Right atrium auricular region (tissue), 2 donors: Measurements from ENCODE around the gene ZC3H13. TPM values are rescaled to one million over a fixed set of nuclear protein-coding genes. Genes with fewer than 3 reads are reported as not detected.

Experiments
- DNase-seq: peaks from one replicate; pipeline ENCODE4 v3.0.0-alpha.2; 2019; ENCODE audit warnings: low spot score
- H3K27ac ChIP-seq, 2 donors: fragments of 200-600 bp; sonication (generic); 1 replicate in 1 of 2; 2 replicates in 1 of 2; pipeline ENCODE4 v1.5.1; 2016 to 2019
- H3K27me3 ChIP-seq, 2 donors: fragments of 200-600 bp; sonication (generic); one replicate each; pipeline versions ENCODE4 v1.5.1 to v1.6.0; 2017 to 2019
- H3K36me3 ChIP-seq: fragments of 200-600 bp; sonication (generic); one replicate; pipeline ENCODE4 v1.5.1; 2016
- H3K4me1 ChIP-seq, 2 donors: fragments of 200-600 bp; sonication (generic); one replicate each; pipeline versions ENCODE4 v1.5.1 to v1.6.0; 2017 to 2019
- H3K4me3 ChIP-seq, 2 donors: fragments of 200-600 bp; sonication (generic); 1 replicate in 1 of 2; 2 replicates in 1 of 2; pipeline ENCODE4 v1.5.1; 2017 to 2019; ENCODE audit warnings: mild to moderate bottlenecking in 1 of 2, moderate library complexity in 1 of 2
- H3K9me3 ChIP-seq, 2 donors: fragments of 200-600 bp; sonication (generic); one replicate each; pipeline ENCODE4 v1.5.1; 2019
- total RNA-seq, 2 donors: library from RNA; depleted of rRNA; stranded (reverse); fragments of >200 nt; gene quantifications; one replicate each; pipeline ENCODE4 v1.1.0, GENCODE V29; 2016
- TF ChIP-seq, protein P1 (sequence below), 2 donors: fragments of 200-600 bp; sonication (generic); IDR thresholded peaks; one replicate each; pipeline ENCODE4 v1.5.1; 2019; ENCODE audit warnings: antibody characterized with exemption in 2 of 2

Gene ZC3H13
- total RNA-seq, 2 donors from 2014 or later, result 18.2 to 21.0 TPM

DNA sequence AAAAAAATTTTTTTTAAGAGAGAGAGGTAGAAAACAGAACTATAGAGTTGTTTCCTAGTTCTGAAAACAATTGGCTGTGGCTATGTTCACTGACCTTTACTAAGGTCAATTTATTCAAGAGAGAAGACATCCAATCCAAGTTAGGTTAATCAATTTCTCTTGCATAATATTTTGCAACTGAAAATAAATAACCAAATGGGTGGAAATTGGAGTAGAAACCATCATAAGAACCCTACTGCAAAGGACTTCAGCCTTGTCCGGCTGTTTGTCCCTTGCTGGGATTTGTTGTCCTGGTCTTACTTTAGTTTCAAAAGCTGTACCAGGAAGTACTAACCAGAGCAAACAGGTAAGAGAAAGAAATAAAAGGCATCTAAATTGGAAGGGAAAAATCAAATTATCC is 23.3 kb upstream of the ZC3H13 start:
- Histone ChIP-seq H3K36me3 (no peaks in the 10 kb centered on the region), H3K27me3 (no peaks in the 10 kb centered on the region), H3K4me3 (no peak overlapping the region), H3K9me3 (no peaks in the 10 kb centered on the region), H3K4me1 (no peaks in the 10 kb centered on the region), H3K27ac (no peak overlapping the region)
- no peak for DNase-seq
- TF ChIP-seq, protein P1, sequence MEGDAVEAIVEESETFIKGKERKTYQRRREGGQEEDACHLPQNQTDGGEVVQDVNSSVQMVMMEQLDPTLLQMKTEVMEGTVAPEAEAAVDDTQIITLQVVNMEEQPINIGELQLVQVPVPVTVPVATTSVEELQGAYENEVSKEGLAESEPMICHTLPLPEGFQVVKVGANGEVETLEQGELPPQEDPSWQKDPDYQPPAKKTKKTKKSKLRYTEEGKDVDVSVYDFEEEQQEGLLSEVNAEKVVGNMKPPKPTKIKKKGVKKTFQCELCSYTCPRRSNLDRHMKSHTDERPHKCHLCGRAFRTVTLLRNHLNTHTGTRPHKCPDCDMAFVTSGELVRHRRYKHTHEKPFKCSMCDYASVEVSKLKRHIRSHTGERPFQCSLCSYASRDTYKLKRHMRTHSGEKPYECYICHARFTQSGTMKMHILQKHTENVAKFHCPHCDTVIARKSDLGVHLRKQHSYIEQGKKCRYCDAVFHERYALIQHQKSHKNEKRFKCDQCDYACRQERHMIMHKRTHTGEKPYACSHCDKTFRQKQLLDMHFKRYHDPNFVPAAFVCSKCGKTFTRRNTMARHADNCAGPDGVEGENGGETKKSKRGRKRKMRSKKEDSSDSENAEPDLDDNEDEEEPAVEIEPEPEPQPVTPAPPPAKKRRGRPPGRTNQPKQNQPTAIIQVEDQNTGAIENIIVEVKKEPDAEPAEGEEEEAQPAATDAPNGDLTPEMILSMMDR (IDR thresholded peaks at IDR 0.05), result no peak

GRCh38 chr13:46071590-46072249 is 19.2 kb upstream of the ZC3H13 start:
- Histone ChIP-seq H3K4me1 (no peaks in the 10 kb centered on the region), H3K36me3 (no peaks in the 10 kb centered on the region), H3K4me3 (no peak overlapping the region), H3K9me3 (no peaks in the 10 kb centered on the region), H3K27ac (no peak overlapping the region), H3K27me3 (no peaks in the 10 kb centered on the region)
- DNase-seq, result no peak
- TF ChIP-seq, protein P1 (IDR thresholded peaks at IDR 0.05), result no peak

DNA sequence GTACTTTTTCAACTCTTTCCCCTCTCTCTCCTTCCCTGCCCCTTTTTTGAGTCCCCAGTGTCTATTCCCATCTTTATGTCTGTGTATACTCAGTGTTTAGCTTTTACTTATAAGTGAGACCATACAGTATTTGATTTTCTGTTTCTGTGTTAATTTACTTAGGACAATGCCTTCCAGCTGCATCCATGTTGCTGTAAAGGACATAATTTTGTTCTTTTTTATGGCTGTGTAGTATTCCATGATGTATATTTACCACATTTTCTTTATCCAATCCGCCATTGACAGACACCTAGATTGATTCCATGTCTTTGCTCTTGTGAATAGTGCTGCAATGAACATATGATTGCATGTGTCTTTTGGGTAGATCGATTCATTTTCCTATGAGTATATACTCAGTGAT is 10.7 kb upstream of the ZC3H13 start:
- H3K4me1 ChIP-seq, result no peaks in the 10 kb centered on the region
- TF ChIP-seq, protein P1 (IDR thresholded peaks at IDR 0.05), result no peak

DNA sequence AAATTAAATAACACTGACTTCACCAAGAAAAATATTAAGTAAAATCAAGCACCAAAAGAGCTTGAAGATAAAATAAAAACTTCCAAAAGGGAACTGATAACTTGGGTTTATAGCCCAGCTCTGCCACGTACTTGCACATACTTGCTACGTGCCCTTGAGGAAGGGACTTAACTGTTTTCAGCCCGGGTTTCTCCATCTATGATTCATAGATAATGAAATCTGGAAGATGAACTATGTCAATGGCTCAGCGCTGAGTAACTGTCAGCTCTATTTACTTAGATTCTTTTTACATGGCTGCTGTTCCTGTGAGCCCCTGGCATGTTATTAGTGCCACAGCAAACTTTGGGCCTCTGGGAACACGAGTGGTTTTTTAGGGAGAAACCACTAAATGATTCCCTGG is 9.6 kb upstream of the ZC3H13 start:
- H3K36me3 ChIP-seq, result no peaks in the 10 kb centered on the region
- H3K4me3 ChIP-seq, result no peak overlapping the region
- TF ChIP-seq, protein P1 (IDR thresholded peaks at IDR 0.05), result no peak
- H3K27me3 ChIP-seq, result no peaks in the 10 kb centered on the region
- H3K9me3 ChIP-seq, result no peaks in the 10 kb centered on the region
- no peak overlapping the region for H3K27ac ChIP-seq
- H3K4me1 ChIP-seq, result no peaks in the 10 kb centered on the region
- DNase-seq, result no peak

More for the DNA sequence above, 10.7 kb upstream of the ZC3H13 start:
- no peaks in the 10 kb centered on the region for H3K36me3 ChIP-seq
- no peak for DNase-seq
- no peak overlapping the region for H3K27ac ChIP-seq
- H3K4me3 ChIP-seq, result no peak overlapping the region
- no peaks in the 10 kb centered on the region for H3K27me3 ChIP-seq
- H3K9me3 ChIP-seq, result no peaks in the 10 kb centered on the region

- Histone ChIP-seq H3K36me3 (no peaks in the 10 kb centered on the region), H3K4me1 (no peaks in the 10 kb centered on the region)
These were observed 6.9 kb upstream of the ZC3H13 start for GRCh38 chr13:46059405-46059804.

More at GRCh38 chr13:46059405-46059804, 6.9 kb upstream of the ZC3H13 start:
- Histone ChIP-seq H3K27ac (no peak overlapping the region), H3K4me3 (no peak overlapping the region), H3K9me3 (no peaks in the 10 kb centered on the region), H3K27me3 (no peaks in the 10 kb centered on the region)
- no peak for DNase-seq
- TF ChIP-seq, protein P1 (IDR thresholded peaks at IDR 0.05), result no peak
